ENCODE measurements around the gene EVI2A.

EVI2A gene

GRCh38 chr17:31357839-31358394, 36.5 kb upstream of the EVI2A start:
- Histone ChIP-seq H3K27ac (replicated peaks) (no peak overlapping the region), H3K4me3 (replicated peaks; ENCODE audit: insufficient read depth, low read length) (no peak overlapping the region), H3K27me3 (ENCODE audit: insufficient read depth, poor library complexity, severe bottlenecking) (no peaks in the 10 kb centered on the region)
- no peak for DNase-seq (ENCODE audit: low read depth in 1 of 2, low spot score in 1 of 2)
- TF ChIP-seq GABPA (IDR thresholded peaks at IDR 0.05; ENCODE audit: low read depth) = no peak
- TF ChIP-seq CTCF (IDR thresholded peaks at IDR 0.05; ENCODE audit: insufficient read depth, low read length) = no peak
- TF ChIP-seq REST (IDR thresholded peaks at IDR 0.05; ENCODE audit: insufficient replicate concordance, low read depth) = no peak
- no peak for TF ChIP-seq POLR2AphosphoS5 (IDR thresholded peaks at IDR 0.05; ENCODE audit: low read depth)
- no peak for TF ChIP-seq SPI1 (IDR thresholded peaks at IDR 0.05; ENCODE audit: borderline replicate concordance, low read depth)

- no peak overlapping the region for H3K4me3 ChIP-seq (replicated peaks; ENCODE audit: insufficient read depth, low read length)
- H3K27me3 ChIP-seq (ENCODE audit: insufficient read depth, poor library complexity, severe bottlenecking) = no peaks in the 10 kb centered on the region
- TF ChIP-seq SPI1 (IDR thresholded peaks at IDR 0.05; ENCODE audit: borderline replicate concordance, low read depth) = no peak
- TF ChIP-seq REST (IDR thresholded peaks at IDR 0.05; ENCODE audit: insufficient replicate concordance, low read depth) = no peak
- TF ChIP-seq POLR2AphosphoS5 (IDR thresholded peaks at IDR 0.05; ENCODE audit: low read depth) = no peak
- no peak for TF ChIP-seq CTCF (IDR thresholded peaks at IDR 0.05; ENCODE audit: insufficient read depth, low read length)
- TF ChIP-seq GABPA (IDR thresholded peaks at IDR 0.05; ENCODE audit: low read depth) = no peak
- no peak for DNase-seq (ENCODE audit: low read depth in 1 of 2, low spot score in 1 of 2)
- H3K27ac ChIP-seq (replicated peaks) = no peak overlapping the region
Observed at GRCh38 chr17:31357091-31357490, 35.7 kb upstream of the EVI2A start.

- H3K27me3 ChIP-seq (ENCODE audit: insufficient read depth, poor library complexity, severe bottlenecking) = no peaks in the 10 kb centered on the region
- no peak for TF ChIP-seq POLR2AphosphoS5 (IDR thresholded peaks at IDR 0.05; ENCODE audit: low read depth)
- no peak for TF ChIP-seq REST (IDR thresholded peaks at IDR 0.05; ENCODE audit: insufficient replicate concordance, low read depth)
- no peak for TF ChIP-seq SPI1 (IDR thresholded peaks at IDR 0.05; ENCODE audit: borderline replicate concordance, low read depth)
- no peak for TF ChIP-seq CTCF (IDR thresholded peaks at IDR 0.05; ENCODE audit: insufficient read depth, low read length)
- TF ChIP-seq GABPA (IDR thresholded peaks at IDR 0.05; ENCODE audit: low read depth) = no peak
- no peak overlapping the region for H3K4me3 ChIP-seq (replicated peaks; ENCODE audit: insufficient read depth, low read length)
- no peak for DNase-seq (ENCODE audit: low read depth in 1 of 2, low spot score in 1 of 2)
- no peak overlapping the region for H3K27ac ChIP-seq (replicated peaks)
Observed at GRCh38 chr17:31355935-31356334, 34.5 kb upstream of the EVI2A start.
